ENCODE data around the gene LAMA2. TPM values are rescaled to one million over a fixed set of nuclear protein-coding genes. Genes with fewer than 3 reads are reported as not detected.

LAMA2 gene
- total RNA-seq, 1 experiment from 2014 or later, result 4.2 TPM

DNA sequence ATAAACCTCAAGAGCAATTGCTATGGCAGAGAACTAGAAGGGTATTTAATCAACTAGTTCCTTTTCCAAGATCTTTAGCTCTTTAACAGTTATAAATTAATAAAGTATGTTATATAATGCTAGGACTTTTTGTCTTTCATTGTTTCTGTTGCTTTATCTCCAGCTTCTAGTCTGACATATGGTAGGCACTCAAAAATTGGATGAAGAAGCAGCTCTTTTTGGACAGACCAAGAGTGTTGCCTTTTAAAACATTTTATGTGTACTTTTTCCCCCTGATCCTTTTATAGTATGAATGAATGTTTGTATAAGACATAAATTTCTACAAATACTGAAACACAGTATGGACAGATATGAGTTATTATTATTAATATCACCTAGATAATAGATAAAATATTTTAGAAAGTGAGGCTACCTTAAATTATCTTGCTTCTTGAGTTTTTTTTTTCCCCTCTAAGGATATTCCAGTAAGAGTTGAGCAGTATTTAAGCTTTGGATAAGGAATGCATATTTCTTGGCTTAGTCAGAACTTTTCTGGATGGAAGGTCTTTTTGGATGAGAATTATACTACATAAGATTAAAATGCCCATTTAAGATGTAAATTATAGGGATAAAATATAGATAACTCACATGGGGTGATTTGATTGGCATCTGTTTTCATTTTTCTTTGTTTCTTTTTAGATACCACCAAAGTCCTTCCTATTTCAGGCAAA lies 16.6 kb downstream of the LAMA2 start:
- no peaks in the 10 kb centered on the region for H4K20me1 ChIP-seq (ENCODE audit: control insufficient read depth, insufficient read depth, insufficient read length)
- H3K14ac ChIP-seq (ENCODE audit: insufficient read depth, low read length), result no peak overlapping the region
- H2AFZ ChIP-seq (ENCODE audit: low read length), result no peak overlapping the region
- no peaks in the 10 kb centered on the region for H3K27me3 Mint-ChIP-seq (ENCODE audit: low read depth)
- no peaks in the 10 kb centered on the region for H3K36me3 Mint-ChIP-seq (ENCODE audit: insufficient read depth in 1 of 3, low read depth in 3 of 3)
- H3K79me1 ChIP-seq (ENCODE audit: insufficient read depth, low read depth, low read length, poor library complexity, severe bottlenecking), result no peaks in the 10 kb centered on the region
- H3K27ac ChIP-seq (ENCODE audit: insufficient read length, low read depth, low read length), result no peak overlapping the region
- no peak overlapping the region for H2BK12ac ChIP-seq (ENCODE audit: insufficient read length, low read depth, low read length)
- no peak overlapping the region for H4K5ac ChIP-seq (ENCODE audit: insufficient read length, low read depth, low read length)
- no peak overlapping the region for H2BK15ac ChIP-seq (ENCODE audit: low read depth, low read length)
- no peaks in the 10 kb centered on the region for H3K23me2 ChIP-seq (ENCODE audit: insufficient read length, low read depth, low read length, poor library complexity, severe bottlenecking)
- no peak overlapping the region for H3K18ac ChIP-seq (ENCODE audit: insufficient read length, low read depth, low read length)
- no peaks in the 10 kb centered on the region for H3K9me3 ChIP-seq (ENCODE audit: control insufficient read depth, low read depth, low read length)
- H3K4me2 ChIP-seq (ENCODE audit: insufficient read depth, insufficient read length, low read length), result no peak overlapping the region
- H2AK5ac ChIP-seq (ENCODE audit: insufficient read length, low read length), result no peak overlapping the region
- no peak overlapping the region for H2BK20ac ChIP-seq (ENCODE audit: low read depth, low read length, poor library complexity, severe bottlenecking)
- H3K4me1 Mint-ChIP-seq, result no peaks in the 10 kb centered on the region
- H3K79me2 ChIP-seq (ENCODE audit: insufficient read depth, low read length), result no peaks in the 10 kb centered on the region
- no peak overlapping the region for H4K91ac ChIP-seq (ENCODE audit: insufficient read length, low read depth, low read length)
- no peak overlapping the region for H3K27ac Mint-ChIP-seq
- H2BK120ac ChIP-seq (ENCODE audit: low read depth, low read length, poor library complexity, severe bottlenecking), result no peak overlapping the region
- H3K23ac ChIP-seq (ENCODE audit: insufficient read length, low read depth, low read length), result no peak overlapping the region
- H2BK5ac ChIP-seq (ENCODE audit: insufficient read length, low read length), result no peak overlapping the region
- DNase-seq, result no peak
- H3K9ac ChIP-seq (ENCODE audit: extremely low read depth, insufficient read length, low read length), result no peak overlapping the region
- no peaks in the 10 kb centered on the region for H3K9me3 Mint-ChIP-seq
- no peak overlapping the region for H3K4ac ChIP-seq (ENCODE audit: low read depth, low read length)
- TF ChIP-seq, protein P1, sequence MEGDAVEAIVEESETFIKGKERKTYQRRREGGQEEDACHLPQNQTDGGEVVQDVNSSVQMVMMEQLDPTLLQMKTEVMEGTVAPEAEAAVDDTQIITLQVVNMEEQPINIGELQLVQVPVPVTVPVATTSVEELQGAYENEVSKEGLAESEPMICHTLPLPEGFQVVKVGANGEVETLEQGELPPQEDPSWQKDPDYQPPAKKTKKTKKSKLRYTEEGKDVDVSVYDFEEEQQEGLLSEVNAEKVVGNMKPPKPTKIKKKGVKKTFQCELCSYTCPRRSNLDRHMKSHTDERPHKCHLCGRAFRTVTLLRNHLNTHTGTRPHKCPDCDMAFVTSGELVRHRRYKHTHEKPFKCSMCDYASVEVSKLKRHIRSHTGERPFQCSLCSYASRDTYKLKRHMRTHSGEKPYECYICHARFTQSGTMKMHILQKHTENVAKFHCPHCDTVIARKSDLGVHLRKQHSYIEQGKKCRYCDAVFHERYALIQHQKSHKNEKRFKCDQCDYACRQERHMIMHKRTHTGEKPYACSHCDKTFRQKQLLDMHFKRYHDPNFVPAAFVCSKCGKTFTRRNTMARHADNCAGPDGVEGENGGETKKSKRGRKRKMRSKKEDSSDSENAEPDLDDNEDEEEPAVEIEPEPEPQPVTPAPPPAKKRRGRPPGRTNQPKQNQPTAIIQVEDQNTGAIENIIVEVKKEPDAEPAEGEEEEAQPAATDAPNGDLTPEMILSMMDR (conservative IDR thresholded peaks at IDR 0.05), result no peak
- no peak overlapping the region for H3K56ac ChIP-seq (ENCODE audit: insufficient read length, low read depth, low read length)
- H4K8ac ChIP-seq (replicated peaks; ENCODE audit: insufficient read length, low read depth, low read length), result no peak overlapping the region
- H3K4me1 ChIP-seq (ENCODE audit: insufficient read depth, low read length), result no peaks in the 10 kb centered on the region
- no peak overlapping the region for H3K4me3 Mint-ChIP-seq
- H3T11ph ChIP-seq (ENCODE audit: low read length), result no peak overlapping the region
- no peaks in the 10 kb centered on the region for H3K27me3 ChIP-seq (ENCODE audit: insufficient read depth, low read length)
